Measurements from ENCODE around the gene ENGASE.

- TF ChIP-seq, protein P1, sequence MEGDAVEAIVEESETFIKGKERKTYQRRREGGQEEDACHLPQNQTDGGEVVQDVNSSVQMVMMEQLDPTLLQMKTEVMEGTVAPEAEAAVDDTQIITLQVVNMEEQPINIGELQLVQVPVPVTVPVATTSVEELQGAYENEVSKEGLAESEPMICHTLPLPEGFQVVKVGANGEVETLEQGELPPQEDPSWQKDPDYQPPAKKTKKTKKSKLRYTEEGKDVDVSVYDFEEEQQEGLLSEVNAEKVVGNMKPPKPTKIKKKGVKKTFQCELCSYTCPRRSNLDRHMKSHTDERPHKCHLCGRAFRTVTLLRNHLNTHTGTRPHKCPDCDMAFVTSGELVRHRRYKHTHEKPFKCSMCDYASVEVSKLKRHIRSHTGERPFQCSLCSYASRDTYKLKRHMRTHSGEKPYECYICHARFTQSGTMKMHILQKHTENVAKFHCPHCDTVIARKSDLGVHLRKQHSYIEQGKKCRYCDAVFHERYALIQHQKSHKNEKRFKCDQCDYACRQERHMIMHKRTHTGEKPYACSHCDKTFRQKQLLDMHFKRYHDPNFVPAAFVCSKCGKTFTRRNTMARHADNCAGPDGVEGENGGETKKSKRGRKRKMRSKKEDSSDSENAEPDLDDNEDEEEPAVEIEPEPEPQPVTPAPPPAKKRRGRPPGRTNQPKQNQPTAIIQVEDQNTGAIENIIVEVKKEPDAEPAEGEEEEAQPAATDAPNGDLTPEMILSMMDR (IDR thresholded peaks at IDR 0.05) = no peak
- TF ChIP-seq EZH2phosphoT487 (IDR thresholded peaks at IDR 0.05; ENCODE audit: borderline replicate concordance, low read depth) (no peak), FOXJ3 (CRISPR knock-in tag; IDR thresholded peaks at IDR 0.05) (no peak), RAD21 (IDR thresholded peaks at IDR 0.05; ENCODE audit: low read length) (no peak), POLR2AphosphoS5 (IDR thresholded peaks at IDR 0.05; ENCODE audit: low read depth, low read length) (no peak), NRF1 (IDR thresholded peaks at IDR 0.05; ENCODE audit: low read depth, low read length) (no peak), SMC3 (IDR thresholded peaks at IDR 0.05; ENCODE audit: low read depth, low read length) (no peak)
- TF ChIP-seq, protein P2, sequence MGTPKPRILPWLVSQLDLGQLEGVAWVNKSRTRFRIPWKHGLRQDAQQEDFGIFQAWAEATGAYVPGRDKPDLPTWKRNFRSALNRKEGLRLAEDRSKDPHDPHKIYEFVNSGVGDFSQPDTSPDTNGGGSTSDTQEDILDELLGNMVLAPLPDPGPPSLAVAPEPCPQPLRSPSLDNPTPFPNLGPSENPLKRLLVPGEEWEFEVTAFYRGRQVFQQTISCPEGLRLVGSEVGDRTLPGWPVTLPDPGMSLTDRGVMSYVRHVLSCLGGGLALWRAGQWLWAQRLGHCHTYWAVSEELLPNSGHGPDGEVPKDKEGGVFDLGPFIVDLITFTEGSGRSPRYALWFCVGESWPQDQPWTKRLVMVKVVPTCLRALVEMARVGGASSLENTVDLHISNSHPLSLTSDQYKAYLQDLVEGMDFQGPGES (IDR thresholded peaks at IDR 0.05; ENCODE audit: low read depth, low read length) = no peak
Measured at GRCh38 chr17:79095345-79096055, 20.9 kb downstream of the ENGASE start.
